NB4 (cell line): ENCODE data around the gene OSBP2.

ENCODE experiments used
- DNase-seq: peaks from one replicate; pipeline ENCODE4 v3.0.0; 2010; ENCODE audit warnings: low read depth
- H3K4me3 ChIP-seq: one replicate; pipeline ENCODE4 v1.5.1; 2011; ENCODE audit warnings: mild to moderate bottlenecking, low read depth, low read length, moderate library complexity
- MYC ChIP-seq: IDR thresholded peaks from 2 replicates; pipeline ENCODE4 v1.6.1; 2011; ENCODE audit warnings: low read depth, low read length
- POLR2A ChIP-seq: IDR thresholded peaks from 2 replicates; pipeline ENCODE4 v1.6.1; 2011; ENCODE audit warnings: mild to moderate bottlenecking; ENCODE audit not compliant: insufficient read length; ENCODE audit errors: extremely low read depth
- TF ChIP-seq, protein P1 (sequence below): IDR thresholded peaks from one replicate; pipeline ENCODE4 v1.5.1; 2012; ENCODE audit warnings: low read depth, low read length
- TF ChIP-seq, protein P2 (sequence below): IDR thresholded peaks from 2 replicates; pipeline ENCODE4 v1.6.1; 2011; ENCODE audit warnings: low read depth, low read length

Gene OSBP2

DNA sequence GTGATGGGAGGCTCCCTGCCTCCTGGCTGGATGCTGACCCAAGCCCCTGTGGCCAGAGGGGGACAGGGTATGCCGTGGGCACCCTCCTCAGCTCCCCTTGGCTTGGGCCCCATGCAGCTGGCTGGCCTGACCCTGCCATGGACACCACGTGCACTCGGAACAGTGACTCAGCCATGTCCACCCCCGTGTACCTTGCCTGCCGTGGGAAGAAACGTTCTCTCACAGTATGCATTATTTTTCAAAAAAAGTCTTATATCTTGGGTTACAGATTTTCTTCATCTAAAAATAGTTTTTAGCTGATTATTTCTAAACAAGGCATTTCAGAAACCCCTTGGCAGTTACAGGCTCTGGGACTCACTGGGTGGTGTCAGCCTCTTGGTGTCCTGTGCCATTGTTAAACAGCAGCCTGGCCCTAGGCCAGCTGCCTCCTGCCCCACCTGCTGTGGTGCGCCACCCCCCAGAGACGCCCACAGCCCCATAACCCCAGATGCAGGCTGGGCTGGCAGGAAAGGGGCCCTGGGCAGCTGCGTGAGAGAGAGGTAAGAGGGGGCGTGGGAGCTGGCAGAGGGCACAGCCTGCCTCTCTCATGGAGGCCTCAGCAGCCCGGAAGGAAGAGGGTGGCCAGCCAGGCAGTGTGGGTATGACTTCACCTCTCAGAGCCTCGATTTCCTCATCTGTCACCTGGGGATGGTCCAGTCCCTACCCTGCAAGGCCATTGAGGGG lies 174.2 kb downstream of the OSBP2 start:
- no peak for DNase-seq
- TF ChIP-seq MYC, result no peak
- no peak for TF ChIP-seq POLR2A
- TF ChIP-seq, protein P1, sequence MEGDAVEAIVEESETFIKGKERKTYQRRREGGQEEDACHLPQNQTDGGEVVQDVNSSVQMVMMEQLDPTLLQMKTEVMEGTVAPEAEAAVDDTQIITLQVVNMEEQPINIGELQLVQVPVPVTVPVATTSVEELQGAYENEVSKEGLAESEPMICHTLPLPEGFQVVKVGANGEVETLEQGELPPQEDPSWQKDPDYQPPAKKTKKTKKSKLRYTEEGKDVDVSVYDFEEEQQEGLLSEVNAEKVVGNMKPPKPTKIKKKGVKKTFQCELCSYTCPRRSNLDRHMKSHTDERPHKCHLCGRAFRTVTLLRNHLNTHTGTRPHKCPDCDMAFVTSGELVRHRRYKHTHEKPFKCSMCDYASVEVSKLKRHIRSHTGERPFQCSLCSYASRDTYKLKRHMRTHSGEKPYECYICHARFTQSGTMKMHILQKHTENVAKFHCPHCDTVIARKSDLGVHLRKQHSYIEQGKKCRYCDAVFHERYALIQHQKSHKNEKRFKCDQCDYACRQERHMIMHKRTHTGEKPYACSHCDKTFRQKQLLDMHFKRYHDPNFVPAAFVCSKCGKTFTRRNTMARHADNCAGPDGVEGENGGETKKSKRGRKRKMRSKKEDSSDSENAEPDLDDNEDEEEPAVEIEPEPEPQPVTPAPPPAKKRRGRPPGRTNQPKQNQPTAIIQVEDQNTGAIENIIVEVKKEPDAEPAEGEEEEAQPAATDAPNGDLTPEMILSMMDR, result no peak
- TF ChIP-seq, protein P2, sequence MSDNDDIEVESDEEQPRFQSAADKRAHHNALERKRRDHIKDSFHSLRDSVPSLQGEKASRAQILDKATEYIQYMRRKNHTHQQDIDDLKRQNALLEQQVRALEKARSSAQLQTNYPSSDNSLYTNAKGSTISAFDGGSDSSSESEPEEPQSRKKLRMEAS, result no peak
- H3K4me3 ChIP-seq, result no peak overlapping the region

DNA sequence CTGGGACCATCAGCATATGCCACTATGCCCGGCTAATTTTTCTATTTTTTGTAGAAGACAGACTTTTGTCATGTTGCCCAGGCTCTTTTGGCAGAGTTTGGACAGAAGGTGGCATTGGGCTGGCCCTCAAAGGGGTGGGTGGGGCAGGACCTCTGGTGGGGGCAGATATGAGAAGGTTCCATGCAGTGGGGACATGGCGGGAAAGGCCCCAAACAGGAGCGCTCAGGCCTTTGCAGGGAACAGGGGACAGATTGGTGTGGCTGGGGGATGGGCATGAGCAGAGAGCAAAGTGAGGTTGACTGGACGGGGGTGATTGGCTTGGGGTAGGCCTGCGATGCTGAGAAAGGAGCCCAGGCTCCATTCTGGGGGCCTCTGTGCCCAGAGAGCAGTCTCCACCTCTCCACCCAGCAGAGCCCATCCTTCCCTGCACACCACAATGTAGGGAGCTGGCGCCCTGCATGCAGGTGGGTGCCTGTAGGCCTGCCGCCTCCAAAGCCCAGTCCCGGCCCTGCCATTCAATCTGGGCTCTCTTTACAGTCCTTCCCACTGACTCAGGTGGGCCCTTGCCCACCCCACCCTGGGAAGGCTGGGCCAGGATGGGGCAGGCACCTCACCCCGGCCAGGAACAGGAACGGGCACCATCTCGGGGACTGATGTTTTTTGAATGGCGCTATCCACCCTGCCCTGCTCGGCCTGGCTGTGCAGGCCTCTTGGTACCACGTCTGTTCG lies 175.2 kb downstream of the OSBP2 start:
- no peak overlapping the region for H3K4me3 ChIP-seq
- TF ChIP-seq POLR2A (no peak), MYC (no peak)
- TF ChIP-seq, protein P1, result no peak
- TF ChIP-seq, protein P2, result no peak
- no peak for DNase-seq

DNA sequence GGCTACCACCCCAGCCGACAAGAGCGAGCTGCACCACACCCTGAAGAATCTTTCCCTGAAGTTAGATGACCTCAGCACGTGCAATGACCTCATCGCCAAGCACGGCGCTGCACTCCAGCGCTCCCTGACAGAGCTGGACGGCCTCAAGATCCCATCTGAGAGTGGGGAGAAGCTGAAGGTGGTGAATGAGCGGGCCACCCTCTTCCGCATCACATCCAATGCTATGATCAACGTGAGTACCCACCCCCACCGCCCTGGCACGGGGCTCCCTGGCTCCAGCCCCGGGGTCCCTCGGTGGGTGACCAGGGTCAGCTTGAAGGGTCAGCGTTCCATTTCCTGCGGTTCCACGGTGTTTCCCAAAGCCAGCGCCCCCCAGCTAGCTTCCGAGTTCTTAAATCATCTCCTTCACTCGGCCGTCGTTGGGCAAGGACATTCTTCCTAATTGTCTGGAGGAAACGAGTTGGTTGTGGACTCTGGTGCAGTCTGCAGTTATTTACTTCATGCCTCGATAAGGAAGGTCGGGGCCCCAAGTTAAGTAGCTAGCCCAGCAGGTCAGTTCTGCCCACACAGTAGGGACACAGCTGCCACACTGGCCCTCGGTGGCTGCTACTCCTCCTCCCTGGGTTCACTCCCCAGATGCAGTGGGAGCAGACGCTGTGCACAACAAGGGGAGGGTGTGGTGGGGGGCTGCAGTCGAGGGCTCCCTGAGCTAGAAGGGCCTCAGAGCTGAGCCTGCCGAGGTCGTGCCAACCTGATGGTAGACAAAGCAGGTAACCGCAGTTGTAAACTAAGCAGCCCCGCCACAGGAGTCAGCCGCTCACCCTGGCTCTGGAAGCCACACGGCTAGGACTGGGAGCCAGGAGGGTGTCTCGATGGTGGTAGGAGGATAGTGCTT lies 176.0 kb downstream of the OSBP2 start:
- TF ChIP-seq, protein P2, result no peak
- TF ChIP-seq POLR2A (no peak), MYC (no peak)
- TF ChIP-seq, protein P1, result no peak
- no peak for DNase-seq
- H3K4me3 ChIP-seq, result no peak overlapping the region

DNA sequence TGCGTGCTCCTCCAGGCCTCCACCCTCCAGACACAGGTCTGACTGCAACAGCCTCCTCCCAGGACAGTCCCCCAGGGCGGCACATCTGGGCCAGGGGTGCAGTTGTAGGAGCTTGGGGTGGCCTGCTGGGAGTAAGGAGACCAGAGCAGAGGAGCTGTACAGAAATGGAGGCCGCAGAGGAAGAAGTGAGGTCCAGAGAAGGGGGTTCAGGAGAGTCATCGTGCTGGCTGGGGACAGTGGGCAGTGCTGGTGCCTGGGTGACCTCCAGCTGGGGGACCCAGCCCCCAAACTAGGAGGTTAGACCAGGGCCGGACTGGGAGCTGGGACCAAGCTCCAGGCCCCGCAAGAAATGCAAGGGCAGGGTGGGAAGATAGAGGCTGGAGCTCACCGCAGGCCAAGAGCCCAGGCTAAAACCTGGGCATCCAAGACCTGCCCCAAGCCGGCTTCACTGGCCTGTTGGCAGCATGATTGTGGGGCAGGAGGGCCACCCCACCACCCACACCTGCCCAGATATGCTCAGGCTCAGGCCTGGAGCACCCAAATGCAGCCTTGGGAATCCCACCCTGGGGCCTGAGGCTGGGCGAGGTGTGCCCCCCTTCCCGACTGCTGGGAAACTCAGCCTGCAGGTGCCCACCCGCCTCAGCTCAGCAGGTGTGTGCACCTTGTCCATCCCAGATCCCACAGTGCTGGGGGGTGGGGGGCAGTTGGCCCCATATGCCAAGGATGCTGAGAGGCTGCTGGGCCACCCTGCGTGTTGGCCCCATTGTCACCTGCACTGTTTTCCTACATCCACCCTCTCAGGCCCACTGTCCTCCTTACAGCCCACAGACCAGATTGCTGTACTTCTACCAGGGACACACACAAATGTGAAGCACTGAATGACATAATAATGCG lies 177.0 kb downstream of the OSBP2 start:
- no peak for DNase-seq
- no peak for TF ChIP-seq POLR2A
- no peak for TF ChIP-seq MYC
- TF ChIP-seq, protein P2, result no peak
- TF ChIP-seq, protein P1, result no peak
- no peak overlapping the region for H3K4me3 ChIP-seq
